ENCODE data around the gene PGM1.

DNA sequence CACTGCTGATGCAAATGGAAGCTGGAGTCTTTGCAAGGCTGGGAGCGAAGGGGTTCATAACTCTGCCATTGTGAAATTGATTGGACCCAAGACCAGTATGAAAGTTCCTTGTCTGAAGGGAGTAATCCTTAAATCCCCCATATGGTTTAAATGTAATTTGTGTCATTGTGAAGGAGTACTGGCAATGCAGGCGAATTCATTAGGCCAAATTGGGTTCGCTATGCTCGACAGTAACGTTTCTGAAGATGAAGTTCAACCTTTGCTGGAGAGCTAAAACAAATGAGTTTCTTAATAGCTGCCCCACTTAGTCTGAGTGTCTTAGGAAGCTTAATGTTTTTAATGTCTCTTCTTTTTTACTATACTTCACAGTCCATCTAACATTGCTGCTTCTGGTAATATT is 27.5 kb downstream of the PGM1 start:
- TF ChIP-seq ATF6 (CRISPR knock-in tag; IDR thresholded peaks at IDR 0.05) (no peak), ESRRA (CRISPR knock-in tag; IDR thresholded peaks at IDR 0.05; ENCODE audit: borderline replicate concordance) (no peak), FOXP1 (CRISPR knock-in tag; IDR thresholded peaks at IDR 0.05; ENCODE audit: borderline replicate concordance) (no peak), IRF2 (CRISPR knock-in tag; IDR thresholded peaks at IDR 0.05; ENCODE audit: borderline replicate concordance, low read depth) (no peak)
- TF ChIP-seq, protein P1, sequence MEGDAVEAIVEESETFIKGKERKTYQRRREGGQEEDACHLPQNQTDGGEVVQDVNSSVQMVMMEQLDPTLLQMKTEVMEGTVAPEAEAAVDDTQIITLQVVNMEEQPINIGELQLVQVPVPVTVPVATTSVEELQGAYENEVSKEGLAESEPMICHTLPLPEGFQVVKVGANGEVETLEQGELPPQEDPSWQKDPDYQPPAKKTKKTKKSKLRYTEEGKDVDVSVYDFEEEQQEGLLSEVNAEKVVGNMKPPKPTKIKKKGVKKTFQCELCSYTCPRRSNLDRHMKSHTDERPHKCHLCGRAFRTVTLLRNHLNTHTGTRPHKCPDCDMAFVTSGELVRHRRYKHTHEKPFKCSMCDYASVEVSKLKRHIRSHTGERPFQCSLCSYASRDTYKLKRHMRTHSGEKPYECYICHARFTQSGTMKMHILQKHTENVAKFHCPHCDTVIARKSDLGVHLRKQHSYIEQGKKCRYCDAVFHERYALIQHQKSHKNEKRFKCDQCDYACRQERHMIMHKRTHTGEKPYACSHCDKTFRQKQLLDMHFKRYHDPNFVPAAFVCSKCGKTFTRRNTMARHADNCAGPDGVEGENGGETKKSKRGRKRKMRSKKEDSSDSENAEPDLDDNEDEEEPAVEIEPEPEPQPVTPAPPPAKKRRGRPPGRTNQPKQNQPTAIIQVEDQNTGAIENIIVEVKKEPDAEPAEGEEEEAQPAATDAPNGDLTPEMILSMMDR (IDR thresholded peaks at IDR 0.05): no peak

Measured in WTC11 (cell line).